K562 (cell line): Measurements from ENCODE around the gene PEX3.

Experiments
- JUN ChIP-seq, 2 experiments: sonication (generic) in 1 of 2; formaldehyde crosslinking in 1 of 2; IDR thresholded peaks; 2 replicates each; pipeline versions ENCODE4 v1.6.1 to v1.8.0; 2012 to 2022; ENCODE audit warnings: borderline replicate concordance in 2 of 2, mild to moderate bottlenecking in 2 of 2, improper control_type of control experiment in 1 of 2, low read depth in 1 of 2, low read length in 1 of 2, missing genetic modification reagents in 1 of 2
- JUND ChIP-seq, 2 experiments: IDR thresholded peaks; 2 replicates in 1 of 2; 3 replicates in 1 of 2; pipeline ENCODE4 v1.6.1; 2011; ENCODE audit warnings: borderline replicate concordance in 2 of 2, low read depth in 2 of 2, low read length in 2 of 2, improper control_type of control experiment in 1 of 2, missing biosample characterization in 1 of 2, missing genetic modification characterization in 1 of 2, missing genetic modification reagents in 1 of 2
- PHF20 ChIP-seq: fragments of 450-650 bp; IDR thresholded peaks from 2 replicates; pipeline ENCODE4 v1.6.1; 2018; ENCODE audit not compliant: partially characterized antibody
- POLR2A ChIP-seq: fragments of 450-650 bp; conservative IDR thresholded peaks from 2 replicates; pipeline ENCODE4 v1.6.1; 2016
- RBFOX2 ChIP-seq: fragments of 200-400 bp; formaldehyde crosslinking; IDR thresholded peaks from 2 replicates; pipeline ENCODE4 v1.6.1; 2017; ENCODE audit warnings: low read depth, mild to moderate bottlenecking, low read length, moderate library complexity
- ZBTB43 ChIP-seq: sonication (generic); formaldehyde crosslinking; IDR thresholded peaks from 2 replicates; pipeline ENCODE4 v1.8.0; 2023; ENCODE audit warnings: mild to moderate bottlenecking, missing genetic modification reagents
- TF ChIP-seq, protein P1 (sequence below), 3 experiments: IDR thresholded peaks in 2 of 3; conservative IDR thresholded peaks in 1 of 3; 2 replicates each; pipeline ENCODE4 v1.5.1; 2011 to 2012; ENCODE audit warnings: low read length in 3 of 3, mild to moderate bottlenecking in 3 of 3, control low read depth in 2 of 3, improper control_type of control experiment in 1 of 3, inconsistent platforms in 1 of 3, low read depth in 1 of 3, mixed read lengths in 1 of 3, moderate library complexity in 1 of 3; ENCODE audit not compliant: insufficient read depth in 2 of 3
- TF ChIP-seq, protein P2 (sequence below): sonication (generic); formaldehyde crosslinking; IDR thresholded peaks from 2 replicates; pipeline ENCODE4 v1.8.0; 2022; ENCODE audit warnings: mild to moderate bottlenecking, missing genetic modification reagents
- TF ChIP-seq, protein P3 (sequence below): sonication (generic); formaldehyde crosslinking; IDR thresholded peaks from 2 replicates; pipeline ENCODE4 v1.8.0; 2023; ENCODE audit warnings: mild to moderate bottlenecking, missing genetic modification reagents
- TF ChIP-seq, protein P4 (sequence below): IDR thresholded peaks from 2 replicates; pipeline ENCODE4 v1.6.1; 2011; ENCODE audit warnings: borderline replicate concordance, low read depth, mild to moderate bottlenecking, moderate library complexity, low read length; ENCODE audit not compliant: insufficient read depth, poor library complexity, severe bottlenecking

- TF ChIP-seq JUN (IDR thresholded peaks at IDR 0.05; ENCODE audit: borderline replicate concordance, low read depth, low read length): no peak
- TF ChIP-seq JUN (CRISPR knock-in tag; IDR thresholded peaks at IDR 0.05; ENCODE audit: borderline replicate concordance): no peak
- TF ChIP-seq, protein P1, sequence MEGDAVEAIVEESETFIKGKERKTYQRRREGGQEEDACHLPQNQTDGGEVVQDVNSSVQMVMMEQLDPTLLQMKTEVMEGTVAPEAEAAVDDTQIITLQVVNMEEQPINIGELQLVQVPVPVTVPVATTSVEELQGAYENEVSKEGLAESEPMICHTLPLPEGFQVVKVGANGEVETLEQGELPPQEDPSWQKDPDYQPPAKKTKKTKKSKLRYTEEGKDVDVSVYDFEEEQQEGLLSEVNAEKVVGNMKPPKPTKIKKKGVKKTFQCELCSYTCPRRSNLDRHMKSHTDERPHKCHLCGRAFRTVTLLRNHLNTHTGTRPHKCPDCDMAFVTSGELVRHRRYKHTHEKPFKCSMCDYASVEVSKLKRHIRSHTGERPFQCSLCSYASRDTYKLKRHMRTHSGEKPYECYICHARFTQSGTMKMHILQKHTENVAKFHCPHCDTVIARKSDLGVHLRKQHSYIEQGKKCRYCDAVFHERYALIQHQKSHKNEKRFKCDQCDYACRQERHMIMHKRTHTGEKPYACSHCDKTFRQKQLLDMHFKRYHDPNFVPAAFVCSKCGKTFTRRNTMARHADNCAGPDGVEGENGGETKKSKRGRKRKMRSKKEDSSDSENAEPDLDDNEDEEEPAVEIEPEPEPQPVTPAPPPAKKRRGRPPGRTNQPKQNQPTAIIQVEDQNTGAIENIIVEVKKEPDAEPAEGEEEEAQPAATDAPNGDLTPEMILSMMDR (IDR thresholded peaks at IDR 0.05 in 2 of 3, conservative IDR thresholded peaks at IDR 0.05 in 1 of 3; ENCODE audit: insufficient read depth in 2 of 3, low read depth in 1 of 3, low read length in 3 of 3): no peak
- TF ChIP-seq RBFOX2: no peak
- TF ChIP-seq, protein P2, sequence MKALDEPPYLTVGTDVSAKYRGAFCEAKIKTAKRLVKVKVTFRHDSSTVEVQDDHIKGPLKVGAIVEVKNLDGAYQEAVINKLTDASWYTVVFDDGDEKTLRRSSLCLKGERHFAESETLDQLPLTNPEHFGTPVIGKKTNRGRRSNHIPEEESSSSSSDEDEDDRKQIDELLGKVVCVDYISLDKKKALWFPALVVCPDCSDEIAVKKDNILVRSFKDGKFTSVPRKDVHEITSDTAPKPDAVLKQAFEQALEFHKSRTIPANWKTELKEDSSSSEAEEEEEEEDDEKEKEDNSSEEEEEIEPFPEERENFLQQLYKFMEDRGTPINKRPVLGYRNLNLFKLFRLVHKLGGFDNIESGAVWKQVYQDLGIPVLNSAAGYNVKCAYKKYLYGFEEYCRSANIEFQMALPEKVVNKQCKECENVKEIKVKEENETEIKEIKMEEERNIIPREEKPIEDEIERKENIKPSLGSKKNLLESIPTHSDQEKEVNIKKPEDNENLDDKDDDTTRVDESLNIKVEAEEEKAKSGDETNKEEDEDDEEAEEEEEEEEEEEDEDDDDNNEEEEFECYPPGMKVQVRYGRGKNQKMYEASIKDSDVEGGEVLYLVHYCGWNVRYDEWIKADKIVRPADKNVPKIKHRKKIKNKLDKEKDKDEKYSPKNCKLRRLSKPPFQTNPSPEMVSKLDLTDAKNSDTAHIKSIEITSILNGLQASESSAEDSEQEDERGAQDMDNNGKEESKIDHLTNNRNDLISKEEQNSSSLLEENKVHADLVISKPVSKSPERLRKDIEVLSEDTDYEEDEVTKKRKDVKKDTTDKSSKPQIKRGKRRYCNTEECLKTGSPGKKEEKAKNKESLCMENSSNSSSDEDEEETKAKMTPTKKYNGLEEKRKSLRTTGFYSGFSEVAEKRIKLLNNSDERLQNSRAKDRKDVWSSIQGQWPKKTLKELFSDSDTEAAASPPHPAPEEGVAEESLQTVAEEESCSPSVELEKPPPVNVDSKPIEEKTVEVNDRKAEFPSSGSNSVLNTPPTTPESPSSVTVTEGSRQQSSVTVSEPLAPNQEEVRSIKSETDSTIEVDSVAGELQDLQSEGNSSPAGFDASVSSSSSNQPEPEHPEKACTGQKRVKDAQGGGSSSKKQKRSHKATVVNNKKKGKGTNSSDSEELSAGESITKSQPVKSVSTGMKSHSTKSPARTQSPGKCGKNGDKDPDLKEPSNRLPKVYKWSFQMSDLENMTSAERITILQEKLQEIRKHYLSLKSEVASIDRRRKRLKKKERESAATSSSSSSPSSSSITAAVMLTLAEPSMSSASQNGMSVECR (CRISPR knock-in tag): no peak
- no peak for TF ChIP-seq POLR2A
- TF ChIP-seq PHF20: no peak
- no peak for TF ChIP-seq ZBTB43 (CRISPR knock-in tag)
- TF ChIP-seq, protein P3, sequence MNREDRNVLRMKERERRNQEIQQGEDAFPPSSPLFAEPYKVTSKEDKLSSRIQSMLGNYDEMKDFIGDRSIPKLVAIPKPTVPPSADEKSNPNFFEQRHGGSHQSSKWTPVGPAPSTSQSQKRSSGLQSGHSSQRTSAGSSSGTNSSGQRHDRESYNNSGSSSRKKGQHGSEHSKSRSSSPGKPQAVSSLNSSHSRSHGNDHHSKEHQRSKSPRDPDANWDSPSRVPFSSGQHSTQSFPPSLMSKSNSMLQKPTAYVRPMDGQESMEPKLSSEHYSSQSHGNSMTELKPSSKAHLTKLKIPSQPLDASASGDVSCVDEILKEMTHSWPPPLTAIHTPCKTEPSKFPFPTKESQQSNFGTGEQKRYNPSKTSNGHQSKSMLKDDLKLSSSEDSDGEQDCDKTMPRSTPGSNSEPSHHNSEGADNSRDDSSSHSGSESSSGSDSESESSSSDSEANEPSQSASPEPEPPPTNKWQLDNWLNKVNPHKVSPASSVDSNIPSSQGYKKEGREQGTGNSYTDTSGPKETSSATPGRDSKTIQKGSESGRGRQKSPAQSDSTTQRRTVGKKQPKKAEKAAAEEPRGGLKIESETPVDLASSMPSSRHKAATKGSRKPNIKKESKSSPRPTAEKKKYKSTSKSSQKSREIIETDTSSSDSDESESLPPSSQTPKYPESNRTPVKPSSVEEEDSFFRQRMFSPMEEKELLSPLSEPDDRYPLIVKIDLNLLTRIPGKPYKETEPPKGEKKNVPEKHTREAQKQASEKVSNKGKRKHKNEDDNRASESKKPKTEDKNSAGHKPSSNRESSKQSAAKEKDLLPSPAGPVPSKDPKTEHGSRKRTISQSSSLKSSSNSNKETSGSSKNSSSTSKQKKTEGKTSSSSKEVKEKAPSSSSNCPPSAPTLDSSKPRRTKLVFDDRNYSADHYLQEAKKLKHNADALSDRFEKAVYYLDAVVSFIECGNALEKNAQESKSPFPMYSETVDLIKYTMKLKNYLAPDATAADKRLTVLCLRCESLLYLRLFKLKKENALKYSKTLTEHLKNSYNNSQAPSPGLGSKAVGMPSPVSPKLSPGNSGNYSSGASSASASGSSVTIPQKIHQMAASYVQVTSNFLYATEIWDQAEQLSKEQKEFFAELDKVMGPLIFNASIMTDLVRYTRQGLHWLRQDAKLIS (CRISPR knock-in tag): no peak
- TF ChIP-seq, protein P4, sequence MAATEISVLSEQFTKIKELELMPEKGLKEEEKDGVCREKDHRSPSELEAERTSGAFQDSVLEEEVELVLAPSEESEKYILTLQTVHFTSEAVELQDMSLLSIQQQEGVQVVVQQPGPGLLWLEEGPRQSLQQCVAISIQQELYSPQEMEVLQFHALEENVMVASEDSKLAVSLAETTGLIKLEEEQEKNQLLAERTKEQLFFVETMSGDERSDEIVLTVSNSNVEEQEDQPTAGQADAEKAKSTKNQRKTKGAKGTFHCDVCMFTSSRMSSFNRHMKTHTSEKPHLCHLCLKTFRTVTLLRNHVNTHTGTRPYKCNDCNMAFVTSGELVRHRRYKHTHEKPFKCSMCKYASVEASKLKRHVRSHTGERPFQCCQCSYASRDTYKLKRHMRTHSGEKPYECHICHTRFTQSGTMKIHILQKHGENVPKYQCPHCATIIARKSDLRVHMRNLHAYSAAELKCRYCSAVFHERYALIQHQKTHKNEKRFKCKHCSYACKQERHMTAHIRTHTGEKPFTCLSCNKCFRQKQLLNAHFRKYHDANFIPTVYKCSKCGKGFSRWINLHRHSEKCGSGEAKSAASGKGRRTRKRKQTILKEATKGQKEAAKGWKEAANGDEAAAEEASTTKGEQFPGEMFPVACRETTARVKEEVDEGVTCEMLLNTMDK: no peak
- TF ChIP-seq JUND (IDR thresholded peaks at IDR 0.05; ENCODE audit: borderline replicate concordance, low read depth, low read length): no peak
- TF ChIP-seq JUND (tag; IDR thresholded peaks at IDR 0.05; ENCODE audit: borderline replicate concordance, low read depth, low read length): no peak
Measured at GRCh38 chr6:143401636-143402370, 48.8 kb upstream of the PEX3 start.
